ENCODE data around the gene FNTB. TPM values are rescaled to one million over a fixed set of nuclear protein-coding genes. Genes with fewer than 3 reads are reported as not detected.

FNTB gene
- total and polyA plus RNA-seq, 2 of the 13 experiments (the other 11 are each of a cell fraction or from before 2014, with no cell fraction given) = 23.6 to 28.5 TPM

DNA sequence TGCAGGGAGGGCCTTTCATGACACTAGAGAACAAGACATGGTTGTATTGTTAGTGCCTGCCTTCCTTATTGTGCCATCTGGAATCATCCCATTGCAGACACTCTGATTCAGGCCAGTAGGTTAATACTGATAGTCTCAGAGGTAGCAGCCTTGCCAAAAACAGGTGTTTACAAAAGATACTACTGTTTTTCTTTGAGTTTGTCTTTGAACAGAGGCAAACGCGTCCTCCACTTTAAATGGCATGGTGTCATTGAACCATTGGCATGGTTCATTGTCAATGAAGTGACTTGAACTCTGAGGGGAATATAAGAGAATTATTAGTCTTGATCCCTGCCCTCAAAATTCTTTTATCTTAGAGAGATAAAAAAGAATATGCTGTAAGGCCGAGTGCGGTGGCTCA lies 4.2 kb downstream of the FNTB start:
- intact Hi-C loops (cut with micrococcal nuclease; ENCODE audit: unreplicated experiment) = no loop called here
- in situ Hi-C loops (cut with HindIII; ENCODE audit: extremely low pct_ligation_motif_present, low pct_unique_long_range_greater_than_20kb) = no loop called here
- DNase-seq (ENCODE audit: low spot score) = no peak
- H3K79me2 ChIP-seq (ENCODE audit: insufficient read depth, low read length) = peaks cover 69% of the 10 kb centered on the region
- H3K4me3 ChIP-seq (replicated peaks in 1 of 3; ENCODE audit: insufficient read depth in 1 of 3, low read depth in 2 of 3, low read length in 3 of 3) = no peak overlapping the region
- no peak overlapping the region for H3K9ac ChIP-seq (ENCODE audit: insufficient read depth, low read depth, low read length)
- H3K27ac ChIP-seq (ENCODE audit: extremely low read length, insufficient read depth, low read length) = no peak overlapping the region
- BruUV-seq (replicated peaks) = no TSS peak
- FAIRE-seq = no peak
- peaks cover 0 to 3% of the 10 kb centered on the region in 2 experiments; a peak in 2 of 5 replicates for H3K36me3 ChIP-seq (replicated peaks in 1 of 2; ENCODE audit: control insufficient read depth in 1 of 2, insufficient read depth in 2 of 2, low read length in 2 of 2)
- no peak overlapping the region for H2AFZ ChIP-seq (ENCODE audit: low read length)
- H3K4me2 ChIP-seq (ENCODE audit: low read depth, low read length) = no peak overlapping the region
- WGBS (ENCODE audit: low lambda C conversion rate) = 94% methylated on average over 4 of the region's 4 CpGs
- H3K27me3 ChIP-seq (ENCODE audit: control insufficient read depth in 1 of 2, insufficient read depth in 2 of 2, low read length in 2 of 2) = no peaks in the 10 kb centered on the region
- CTCF ChIA-PET (ENCODE audit: low intra/inter-chr PET ratio, low total read pairs) = no interaction called here
- TF ChIP-seq TBL1XR1 (IDR thresholded peaks at IDR 0.05; ENCODE audit: borderline replicate concordance, low read length, partially characterized antibody) (no peak), PRDM15 (CRISPR knock-in tag; IDR thresholded peaks at IDR 0.05) (no peak), TARDBP (CRISPR knock-in tag; IDR thresholded peaks at IDR 0.05) (no peak), MZF1 (CRISPR knock-in tag; IDR thresholded peaks at IDR 0.05; ENCODE audit: borderline replicate concordance) (no peak), ZNF260 (CRISPR knock-in tag; IDR thresholded peaks at IDR 0.05; ENCODE audit: borderline replicate concordance, low read depth) (no peak), ZNF329 (CRISPR knock-in tag; IDR thresholded peaks at IDR 0.05; ENCODE audit: low read depth) (no peak), RARA (CRISPR knock-in tag; IDR thresholded peaks at IDR 0.05) (no peak), ATF4 (CRISPR knock-in tag; IDR thresholded peaks at IDR 0.05) (no peak), HCFC1 (IDR thresholded peaks at IDR 0.05; ENCODE audit: low read depth, low read length) (no peak), MAZ (IDR thresholded peaks at IDR 0.05; ENCODE audit: borderline replicate concordance, low read depth, low read length) (no peak), MAZ (CRISPR knock-in tag; IDR thresholded peaks at IDR 0.05; ENCODE audit: low read depth) (no peak), ZNF431 (CRISPR knock-in tag; IDR thresholded peaks at IDR 0.05; ENCODE audit: borderline replicate concordance, low read depth) (no peak), ZFYVE20 (CRISPR knock-in tag; IDR thresholded peaks at IDR 0.05; ENCODE audit: borderline replicate concordance, low read depth) (no peak), GTF3A (CRISPR knock-in tag; conservative IDR thresholded peaks at IDR 0.05) (no peak)
- TF ChIP-seq, protein P1, sequence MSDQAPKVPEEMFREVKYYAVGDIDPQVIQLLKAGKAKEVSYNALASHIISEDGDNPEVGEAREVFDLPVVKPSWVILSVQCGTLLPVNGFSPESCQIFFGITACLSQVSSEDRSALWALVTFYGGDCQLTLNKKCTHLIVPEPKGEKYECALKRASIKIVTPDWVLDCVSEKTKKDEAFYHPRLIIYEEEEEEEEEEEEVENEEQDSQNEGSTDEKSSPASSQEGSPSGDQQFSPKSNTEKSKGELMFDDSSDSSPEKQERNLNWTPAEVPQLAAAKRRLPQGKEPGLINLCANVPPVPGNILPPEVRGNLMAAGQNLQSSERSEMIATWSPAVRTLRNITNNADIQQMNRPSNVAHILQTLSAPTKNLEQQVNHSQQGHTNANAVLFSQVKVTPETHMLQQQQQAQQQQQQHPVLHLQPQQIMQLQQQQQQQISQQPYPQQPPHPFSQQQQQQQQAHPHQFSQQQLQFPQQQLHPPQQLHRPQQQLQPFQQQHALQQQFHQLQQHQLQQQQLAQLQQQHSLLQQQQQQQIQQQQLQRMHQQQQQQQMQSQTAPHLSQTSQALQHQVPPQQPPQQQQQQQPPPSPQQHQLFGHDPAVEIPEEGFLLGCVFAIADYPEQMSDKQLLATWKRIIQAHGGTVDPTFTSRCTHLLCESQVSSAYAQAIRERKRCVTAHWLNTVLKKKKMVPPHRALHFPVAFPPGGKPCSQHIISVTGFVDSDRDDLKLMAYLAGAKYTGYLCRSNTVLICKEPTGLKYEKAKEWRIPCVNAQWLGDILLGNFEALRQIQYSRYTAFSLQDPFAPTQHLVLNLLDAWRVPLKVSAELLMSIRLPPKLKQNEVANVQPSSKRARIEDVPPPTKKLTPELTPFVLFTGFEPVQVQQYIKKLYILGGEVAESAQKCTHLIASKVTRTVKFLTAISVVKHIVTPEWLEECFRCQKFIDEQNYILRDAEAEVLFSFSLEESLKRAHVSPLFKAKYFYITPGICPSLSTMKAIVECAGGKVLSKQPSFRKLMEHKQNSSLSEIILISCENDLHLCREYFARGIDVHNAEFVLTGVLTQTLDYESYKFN (CRISPR knock-in tag; conservative IDR thresholded peaks at IDR 0.05) = no peak
- no peak for ATAC-seq
- POLR2A ChIA-PET = no interaction called here
- H3K9me3 ChIP-seq (ENCODE audit: low read length) = no peaks in the 10 kb centered on the region
- H3K4me1 ChIP-seq (ENCODE audit: insufficient read depth, low read length) = peaks cover 53% of the 10 kb centered on the region
- no peaks in the 10 kb centered on the region for H4K20me1 ChIP-seq (ENCODE audit: insufficient read depth, low read length)
